Activated B cell treated with CpG ODN at 0.5 μM for 24 hours (primary cell): ENCODE measurements around the gene IRGC. TPM values are rescaled to one million over a fixed set of nuclear protein-coding genes. Genes with fewer than 3 reads are reported as not detected.

ENCODE experiments used
- ATAC-seq: fragments of 200-7000 bp; cut with Tn5 transposase; one replicate; pipeline ENCODE4 v1.10.0; 2021; ENCODE audit warnings: low read depth, mild to moderate bottlenecking, moderate library complexity
- CTCF ChIA-PET: fragments of 350-600 bp; sonication (Branson Sonifier 250); formaldehyde crosslinking; loops from one replicate; lab custom pipeline; 2021; ENCODE audit warnings: antibody characterized with exemption; lab: Charles Lee
- POLR2A ChIA-PET: fragments of 350-600 bp; sonication (Branson Sonifier 250); formaldehyde crosslinking; loops from one replicate; lab custom pipeline; 2021; ENCODE audit warnings: antibody characterized with exemption; lab: Charles Lee
- DNase-seq: peaks from one replicate; pipeline ENCODE4 v3.0.0; 2022
- H3K27ac Mint-ChIP-seq: one replicate; pipeline ENCODE4 v1.8.0; 2020; ENCODE audit warnings: mixed read lengths
- H3K27me3 Mint-ChIP-seq: one replicate; pipeline ENCODE4 v1.8.0; 2021; ENCODE audit warnings: mixed read lengths
- H3K36me3 Mint-ChIP-seq: one replicate; pipeline ENCODE4 v1.8.0; 2021; ENCODE audit warnings: low read depth, mixed read lengths
- H3K4me1 Mint-ChIP-seq: one replicate; pipeline ENCODE4 v1.8.0; 2021; ENCODE audit warnings: mixed read lengths
- H3K4me3 Mint-ChIP-seq: one replicate; pipeline ENCODE4 v1.8.0; 2020; ENCODE audit warnings: mild to moderate bottlenecking, mixed read lengths
- H3K9me3 Mint-ChIP-seq: one replicate; pipeline ENCODE4 v1.8.0; 2020; ENCODE audit warnings: mixed read lengths
- CTCF ChIP-seq: fragments of 200-600 bp; IDR thresholded peaks from one replicate; pipeline ENCODE4 v1.8.0; 2022; ENCODE audit warnings: antibody characterized with exemption, mild to moderate bottlenecking
- intact Hi-C: fragments of 100-400 bp; cut with micrococcal nuclease; formaldehyde crosslinking; loops from one replicate; pipeline ENCODE4 v1.15.1; 2024
- total RNA-seq: library from RNA; stranded (reverse); gene quantifications from 2 replicates; pipeline ENCODE4 v1.2.3, GENCODE V29; 2022

The IRGC gene
- total RNA-seq, 1 donor from 2014 or later = not detected

- DNase-seq (no peak), ATAC-seq (no peak)
- H3K4me3 Mint-ChIP-seq = no peak overlapping the region
- intact Hi-C loops = no loop called here
- H3K27ac Mint-ChIP-seq = no peak overlapping the region
- ChIA-PET CTCF (interaction anchor here (0.6 kb wide), 1 partner anchor 77 kb away, joined by 4 read pairs; no protein-coding TSS in a partner anchor), POLR2A (interaction anchor here (0.7 kb wide), 1 partner anchor 49 kb away, joined by 3 read pairs; no protein-coding TSS in a partner anchor)
- peaks cover 8% of the 10 kb centered on the region for H3K27me3 Mint-ChIP-seq
- H3K4me1 Mint-ChIP-seq = peaks cover 35% of the 10 kb centered on the region
- H3K36me3 Mint-ChIP-seq = no peaks in the 10 kb centered on the region
- TF ChIP-seq CTCF = no peak
- no peaks in the 10 kb centered on the region for H3K9me3 Mint-ChIP-seq
Observed at GRCh38 chr19:43672061-43672679, 43.7 kb upstream of the IRGC start.

DNA sequence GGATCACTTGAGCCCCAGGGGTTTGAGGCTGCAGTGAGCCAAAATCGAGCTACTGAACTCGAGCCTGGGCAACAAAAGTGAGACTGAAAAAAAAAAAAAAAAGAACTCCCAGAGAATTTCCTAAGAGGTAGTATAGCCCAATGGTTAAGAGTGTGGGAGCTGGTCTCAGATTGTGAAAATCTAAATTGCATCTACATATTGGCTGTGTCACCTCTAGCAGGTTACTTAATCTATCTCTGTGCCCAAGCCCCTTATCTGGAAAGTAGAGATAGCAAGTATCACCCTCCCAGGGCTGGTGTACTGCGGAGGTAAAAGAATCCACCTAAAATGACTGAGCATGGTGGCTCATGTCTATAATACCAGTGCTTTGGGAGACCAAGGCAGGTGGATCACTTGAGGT lies 42.2 kb upstream of the IRGC start:
- ATAC-seq = no peak
- Mint-ChIP-seq H3K27me3 (no peaks in the 10 kb centered on the region), H3K27ac (no peak overlapping the region), H3K4me1 (peaks cover 21% of the 10 kb centered on the region), H3K4me3 (no peak overlapping the region), H3K9me3 (no peaks in the 10 kb centered on the region), H3K36me3 (no peaks in the 10 kb centered on the region)
- no peak for DNase-seq
- ChIA-PET POLR2A (interaction anchor here (0.6 kb wide), 1 partner anchor 27 kb away, joined by 3 read pairs; no protein-coding TSS in a partner anchor), CTCF (interaction anchor here (0.7 kb wide), 1 partner anchor 112 kb away, joined by 3 read pairs; no protein-coding TSS in a partner anchor)
- intact Hi-C loops = no loop called here
- no peak for TF ChIP-seq CTCF

DNA sequence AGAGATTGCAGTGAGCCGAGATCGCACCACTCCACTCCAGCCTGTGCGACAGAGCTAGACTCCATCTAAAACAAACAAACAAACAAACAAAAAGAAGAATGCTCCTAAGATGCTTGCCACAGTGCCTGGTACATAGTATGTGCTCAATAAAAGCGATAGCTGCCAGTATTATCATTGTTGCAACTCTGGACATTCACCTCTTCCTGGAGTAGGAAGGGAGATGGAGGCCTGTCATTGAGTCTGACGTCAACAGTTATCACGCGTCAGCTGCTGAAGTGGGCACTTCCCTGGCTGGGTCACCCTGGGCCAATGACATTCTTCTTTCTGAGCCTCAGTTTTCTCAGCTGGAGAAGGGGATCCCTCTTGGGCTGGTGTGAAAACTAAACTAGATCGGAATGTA lies 41.7 kb upstream of the IRGC start:
- ChIA-PET CTCF (no interaction called here), POLR2A (no interaction called here)
- no peak overlapping the region for H3K4me3 Mint-ChIP-seq
- H3K4me1 Mint-ChIP-seq = peaks cover 16% of the 10 kb centered on the region
- no peaks in the 10 kb centered on the region for H3K9me3 Mint-ChIP-seq
- ATAC-seq = no peak
- no peak for DNase-seq
- intact Hi-C loops = no loop called here
- H3K36me3 Mint-ChIP-seq = no peaks in the 10 kb centered on the region
- no peak overlapping the region for H3K27ac Mint-ChIP-seq
- TF ChIP-seq CTCF = no peak
- no peaks in the 10 kb centered on the region for H3K27me3 Mint-ChIP-seq

- ChIA-PET CTCF (no interaction called here), POLR2A (interaction anchor here (0.7 kb wide), 1 partner anchor 1171 kb away, joined by 12 read pairs; no protein-coding TSS in a partner anchor)
- Mint-ChIP-seq H3K36me3 (no peaks in the 10 kb centered on the region), H3K4me3 (no peak overlapping the region), H3K4me1 (peaks cover 12% of the 10 kb centered on the region), H3K27ac (no peak overlapping the region), H3K9me3 (no peaks in the 10 kb centered on the region), H3K27me3 (no peaks in the 10 kb centered on the region)
- intact Hi-C loops = no loop called here
- TF ChIP-seq CTCF = no peak
- DNase-seq = no peak
- ATAC-seq = no peak
Observed at GRCh38 chr19:43674596-43674995, 41.3 kb upstream of the IRGC start.

DNA sequence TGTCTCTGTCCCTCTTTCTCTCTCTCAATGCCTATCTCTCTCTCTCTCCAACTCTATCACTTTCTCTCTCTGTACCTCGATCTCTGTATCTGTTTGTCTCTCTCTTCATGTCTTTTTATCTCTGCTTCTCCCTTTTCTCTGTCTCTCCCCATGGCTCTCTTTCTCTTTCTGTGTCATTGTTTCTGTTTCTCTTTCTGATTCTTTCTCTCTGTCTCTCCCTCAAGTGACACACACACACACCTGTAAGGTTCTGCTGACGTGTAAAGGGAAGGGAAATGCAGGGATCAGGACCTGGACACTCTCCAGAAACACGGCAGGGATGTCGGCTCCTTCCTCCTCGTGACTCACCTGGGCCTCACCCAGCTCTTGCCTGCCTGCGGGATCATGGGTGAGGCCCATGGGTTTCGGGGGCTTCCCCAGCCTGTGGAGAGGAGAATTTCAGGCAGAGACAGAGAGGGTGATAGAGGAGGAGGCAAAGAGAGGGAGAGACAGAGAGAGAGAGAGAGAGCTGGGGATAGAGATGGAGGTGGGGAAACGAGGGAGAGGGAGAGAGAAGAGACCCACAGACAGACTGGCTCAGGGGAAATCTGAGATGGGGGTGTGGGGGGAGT lies 40.5 kb upstream of the IRGC start:
- H3K27ac Mint-ChIP-seq = no peak overlapping the region
- H3K36me3 Mint-ChIP-seq = no peaks in the 10 kb centered on the region
- CTCF ChIA-PET = no interaction called here
- ATAC-seq (no peak), DNase-seq (no peak)
- POLR2A ChIA-PET = interaction anchor here (0.7 kb wide), 1 partner anchor 1170 kb away, joined by 12 read pairs; no protein-coding TSS in a partner anchor
- no peak for TF ChIP-seq CTCF
- intact Hi-C loops = no loop called here
- H3K27me3 Mint-ChIP-seq = no peaks in the 10 kb centered on the region
- no peaks in the 10 kb centered on the region for H3K9me3 Mint-ChIP-seq
- peaks cover 4% of the 10 kb centered on the region for H3K4me1 Mint-ChIP-seq
- no peak overlapping the region for H3K4me3 Mint-ChIP-seq
